Skin of body (tissue), 2 donors: ENCODE measurements around the gene ZNF800. TPM values are rescaled to one million over a fixed set of nuclear protein-coding genes. Genes with fewer than 3 reads are reported as not detected.

Source experiments
- DNase-seq: peaks from one replicate; lab custom pipeline; 2025; lab: John Stamatoyannopoulos, UW
- total RNA-seq: library from RNA; depleted of rRNA; stranded (reverse); fragments of >200 nt; gene quantifications from one replicate; pipeline ENCODE4 v1.2.3, GENCODE V29; 2014

ZNF800 gene
- total RNA-seq, 1 donor from 2014 or later: 26.0 TPM

- no peak for DNase-seq
These were observed 44.3 kb downstream of the ZNF800 start for GRCh38 chr7:127348247-127348631.

- no peak for DNase-seq
These were observed 44.8 kb downstream of the ZNF800 start for GRCh38 chr7:127347567-127348246.

GRCh38 chr7:127346575-127347256 is 45.8 kb downstream of the ZNF800 start:
- no peak for DNase-seq

GRCh38 chr7:127342596-127342995 is 49.9 kb downstream of the ZNF800 start:
- no peak for DNase-seq

- DNase-seq: no peak
These were observed 54.4 kb downstream of the ZNF800 start for GRCh38 chr7:127338122-127338521.

- no peak for DNase-seq
These were observed 54.9 kb downstream of the ZNF800 start for GRCh38 chr7:127337581-127337980.

- DNase-seq: no peak
These were observed 56.0 kb downstream of the ZNF800 start for GRCh38 chr7:127336458-127336857.

- DNase-seq: no peak
These were observed 59.6 kb downstream of the ZNF800 start for GRCh38 chr7:127332880-127333279.

- DNase-seq: no peak
These were observed 62.4 kb downstream of the ZNF800 start for GRCh38 chr7:127330070-127330469.

- no peak for DNase-seq
These were observed 69.5 kb downstream of the ZNF800 start for GRCh38 chr7:127322832-127323493.

GRCh38 chr7:127322351-127322750 is 70.2 kb downstream of the ZNF800 start:
- no peak for DNase-seq

- no peak for DNase-seq
These were observed 71.5 kb downstream of the ZNF800 start for GRCh38 chr7:127320974-127321373.

Other genes starting within 250 kb of the ZNF800 start
- 1.9 TPM for gene GRM8, start 139.8 kb downstream of the ZNF800 start, total RNA-seq
- gene GCC1, start 192.9 kb upstream of the ZNF800 start, total RNA-seq: 9.5 TPM
- gene ARF5, start 195.7 kb upstream of the ZNF800 start, total RNA-seq: 87.0 TPM
- 1.1 TPM for gene FSCN3, start 201.0 kb upstream of the ZNF800 start, total RNA-seq
- not detected for gene PAX4, start 225.4 kb upstream of the ZNF800 start, total RNA-seq